ENCODE data around the gene PDE6G.

DNA sequence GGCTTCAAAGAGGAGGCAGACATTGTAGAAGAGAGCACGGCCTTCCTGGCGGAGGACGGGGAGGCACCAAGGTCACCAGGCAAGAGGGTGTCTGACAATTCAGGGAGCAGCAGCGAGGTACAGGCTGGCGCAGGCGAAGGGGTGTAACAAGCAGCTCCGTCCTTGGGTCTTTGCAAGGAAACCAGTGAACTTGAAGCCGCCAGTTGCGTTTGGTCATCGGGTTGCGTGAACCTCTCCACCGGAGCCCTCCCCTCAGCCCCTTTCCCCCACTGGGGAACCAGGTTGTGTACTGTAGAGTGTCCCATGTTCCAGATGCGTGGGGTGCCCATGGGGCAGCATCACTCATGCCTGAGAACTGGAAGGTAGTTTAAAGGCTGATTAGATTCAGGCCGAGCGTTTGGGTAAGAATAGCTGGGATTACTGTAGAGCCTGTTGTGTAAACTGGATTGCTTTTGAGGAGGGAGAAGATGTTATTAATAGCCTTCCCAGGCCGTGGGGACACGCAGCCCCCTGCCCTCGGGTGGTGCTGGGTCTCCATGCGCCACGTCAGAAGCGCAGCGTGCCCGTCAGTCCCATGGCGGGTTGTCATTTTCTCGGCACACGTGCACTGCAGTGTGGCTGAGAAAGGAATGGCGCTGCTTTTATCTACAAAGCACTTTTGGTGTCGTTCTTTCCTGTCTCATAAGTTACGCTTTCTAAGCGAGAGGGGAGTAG, 49.3 kb upstream of the PDE6G start:
- TF ChIP-seq, protein P1, sequence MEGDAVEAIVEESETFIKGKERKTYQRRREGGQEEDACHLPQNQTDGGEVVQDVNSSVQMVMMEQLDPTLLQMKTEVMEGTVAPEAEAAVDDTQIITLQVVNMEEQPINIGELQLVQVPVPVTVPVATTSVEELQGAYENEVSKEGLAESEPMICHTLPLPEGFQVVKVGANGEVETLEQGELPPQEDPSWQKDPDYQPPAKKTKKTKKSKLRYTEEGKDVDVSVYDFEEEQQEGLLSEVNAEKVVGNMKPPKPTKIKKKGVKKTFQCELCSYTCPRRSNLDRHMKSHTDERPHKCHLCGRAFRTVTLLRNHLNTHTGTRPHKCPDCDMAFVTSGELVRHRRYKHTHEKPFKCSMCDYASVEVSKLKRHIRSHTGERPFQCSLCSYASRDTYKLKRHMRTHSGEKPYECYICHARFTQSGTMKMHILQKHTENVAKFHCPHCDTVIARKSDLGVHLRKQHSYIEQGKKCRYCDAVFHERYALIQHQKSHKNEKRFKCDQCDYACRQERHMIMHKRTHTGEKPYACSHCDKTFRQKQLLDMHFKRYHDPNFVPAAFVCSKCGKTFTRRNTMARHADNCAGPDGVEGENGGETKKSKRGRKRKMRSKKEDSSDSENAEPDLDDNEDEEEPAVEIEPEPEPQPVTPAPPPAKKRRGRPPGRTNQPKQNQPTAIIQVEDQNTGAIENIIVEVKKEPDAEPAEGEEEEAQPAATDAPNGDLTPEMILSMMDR (IDR thresholded peaks at IDR 0.05): no peak
- no peak for TF ChIP-seq POLR2A (IDR thresholded peaks at IDR 0.05)
